Activated CD8-positive, alpha-beta memory T cell treated with anti-CD3 and anti-CD28 coated beads for 36 hours (primary cell): ENCODE results near the gene MID1. TPM values are rescaled to one million over a fixed set of nuclear protein-coding genes. Genes with fewer than 3 reads are reported as not detected.
"Not testable (repeated sequence)": the region's sequence is repeated elsewhere in the genome, so short reads cannot be mapped to it uniquely, and the experiment has no call there.

Experiments
- CTCF ChIA-PET: fragments of 350-600 bp; sonication (Branson Sonifier 250); formaldehyde crosslinking; loops from one replicate; lab custom pipeline; 2021; ENCODE audit warnings: antibody characterized with exemption; lab: Charles Lee
- POLR2A ChIA-PET: fragments of 350-600 bp; sonication (Branson Sonifier 250); formaldehyde crosslinking; loops from one replicate; lab custom pipeline; 2021; ENCODE audit warnings: antibody characterized with exemption; lab: Charles Lee
- total RNA-seq, 2 experiments: library from RNA; stranded (reverse); gene quantifications; one replicate each; pipeline ENCODE4 v1.2.3, GENCODE V29; 2021

Gene MID1
- total RNA-seq, 2 experiments from 2014 or later: 0.08 to 0.10 TPM

- CTCF ChIA-PET: no interaction called here
- POLR2A ChIA-PET: no interaction called here
Measured at GRCh38 chrX:10619425-10620046, 849 bp downstream of the MID1 start.

- ChIA-PET POLR2A (no interaction called here), CTCF (no interaction called here)
Measured at GRCh38 chrX:10618961-10619360, 1.4 kb downstream of the MID1 start.

- POLR2A ChIA-PET: no interaction called here
- CTCF ChIA-PET: no interaction called here
Measured at GRCh38 chrX:10617999-10618351, 2.4 kb downstream of the MID1 start.

- POLR2A ChIA-PET: no interaction called here
- CTCF ChIA-PET: no interaction called here
Measured at GRCh38 chrX:10617186-10617998, 3.0 kb downstream of the MID1 start.

- CTCF ChIA-PET: no interaction called here
- POLR2A ChIA-PET: no interaction called here
Measured at GRCh38 chrX:10615931-10616774, 4.2 kb downstream of the MID1 start.

- CTCF ChIA-PET: no interaction called here
- POLR2A ChIA-PET: no interaction called here
Measured at GRCh38 chrX:10612215-10612614, 8.2 kb downstream of the MID1 start.

- CTCF ChIA-PET: no interaction called here
- POLR2A ChIA-PET: no interaction called here
Measured at GRCh38 chrX:10611441-10612090, 8.8 kb downstream of the MID1 start.

- POLR2A ChIA-PET: no interaction called here
- CTCF ChIA-PET: no interaction called here
Measured at GRCh38 chrX:10608099-10608498, 12.3 kb downstream of the MID1 start.

GRCh38 chrX:10607233-10607632, 13.2 kb downstream of the MID1 start:
- CTCF ChIA-PET: no interaction called here
- POLR2A ChIA-PET: no interaction called here

GRCh38 chrX:10603612-10604011, 16.8 kb downstream of the MID1 start:
- ChIA-PET POLR2A (no interaction called here), CTCF (no interaction called here)

- CTCF ChIA-PET: no interaction called here
- POLR2A ChIA-PET: no interaction called here
Measured at GRCh38 chrX:10602646-10603045, 17.7 kb downstream of the MID1 start.

- POLR2A ChIA-PET: no interaction called here
- CTCF ChIA-PET: no interaction called here
Measured at GRCh38 chrX:10600479-10600878, 19.9 kb downstream of the MID1 start.

- POLR2A ChIA-PET: no interaction called here
- CTCF ChIA-PET: interaction anchor here (0.7 kb wide), 1 partner anchor 102 kb away, joined by 3 read pairs; no protein-coding TSS in a partner anchor
Measured at GRCh38 chrX:10598540-10598939, 21.8 kb downstream of the MID1 start.

GRCh38 chrX:10597871-10598270, 22.5 kb downstream of the MID1 start:
- CTCF ChIA-PET: interaction anchor here (0.7 kb wide), 1 partner anchor 102 kb away, joined by 3 read pairs; no protein-coding TSS in a partner anchor

GRCh38 chrX:10591363-10592335, 28.7 kb downstream of the MID1 start:
- POLR2A ChIA-PET: no interaction called here

More at GRCh38 chrX:10597871-10598270, 22.5 kb downstream of the MID1 start:
- POLR2A ChIA-PET: no interaction called here

GRCh38 chrX:10589787-10590186, 30.6 kb downstream of the MID1 start:
- POLR2A ChIA-PET, CTCF ChIA-PET: not testable (repeated sequence)

More at GRCh38 chrX:10591363-10592335, 28.7 kb downstream of the MID1 start:
- CTCF ChIA-PET: no interaction called here

GRCh38 chrX:10589098-10589497, 31.3 kb downstream of the MID1 start:
- ChIA-PET CTCF (no interaction called here), POLR2A (no interaction called here)

- POLR2A ChIA-PET, CTCF ChIA-PET: not testable (repeated sequence)
Measured at GRCh38 chrX:10584882-10585281, 35.5 kb downstream of the MID1 start.

GRCh38 chrX:10582945-10583344, 37.4 kb downstream of the MID1 start:
- POLR2A ChIA-PET: no interaction called here
- CTCF ChIA-PET: no interaction called here
